ENCODE data around the gene RECK.
"Not testable (repeated sequence)": the region's sequence is repeated elsewhere in the genome, so short reads cannot be mapped to it uniquely, and the experiment has no call there.

Gene RECK

GRCh38 chr9:36141761-36142160, 105.0 kb downstream of the RECK start:
- no peak for DNase-seq

- DNase-seq: no peak
Measured at GRCh38 chr9:36142510-36143244, 106.0 kb downstream of the RECK start.

DNA sequence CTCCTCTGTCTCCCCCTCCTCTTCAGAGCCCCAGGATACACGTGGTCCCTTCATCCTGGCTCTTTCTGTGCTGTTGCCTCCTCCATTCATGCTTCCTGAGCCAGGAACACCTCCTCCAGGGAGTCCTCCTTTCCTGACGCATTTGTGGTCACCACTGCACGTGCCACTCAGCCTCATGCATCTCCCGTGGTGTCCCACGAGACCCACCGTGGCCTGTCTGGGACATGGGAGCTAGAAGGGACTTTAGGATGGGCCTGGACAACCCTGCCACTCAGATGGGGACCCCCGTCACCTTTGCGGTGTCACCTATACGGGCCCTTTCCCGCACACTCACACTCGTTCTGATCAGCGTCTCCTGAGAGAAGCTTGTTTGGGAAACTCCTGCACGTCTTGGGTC, 106.5 kb downstream of the RECK start:
- DNase-seq: no peak

- peak; percentile 53 for DNase-seq
Measured at GRCh38 chr9:36144309-36145232, 107.9 kb downstream of the RECK start.

- no peak for DNase-seq
Measured at GRCh38 chr9:36145970-36146369, 109.3 kb downstream of the RECK start.

DNA sequence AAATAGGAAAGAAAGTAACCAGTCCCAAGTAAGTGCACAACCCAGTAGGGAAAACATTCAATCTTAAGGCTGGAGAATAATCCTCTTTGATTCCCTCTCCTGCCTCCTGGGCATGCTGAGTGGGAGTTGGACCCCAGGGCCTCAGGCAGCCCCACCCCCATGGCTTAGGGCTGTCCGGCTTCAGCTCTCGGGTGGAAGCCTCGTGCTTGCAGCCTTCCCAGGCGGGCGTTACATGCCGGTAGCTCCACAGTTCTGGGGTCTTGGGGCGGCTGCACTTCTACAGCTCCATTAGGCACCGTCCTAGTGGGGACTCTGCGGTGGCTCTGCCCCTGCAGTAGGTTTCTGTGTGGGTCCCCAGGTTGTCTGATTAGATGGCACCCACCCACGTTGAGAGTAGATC, 109.9 kb downstream of the RECK start:
- no peak for DNase-seq

- DNase-seq: no peak
Measured at GRCh38 chr9:36147441-36148175, 110.9 kb downstream of the RECK start.

- peak; percentile 77 for DNase-seq
Measured at GRCh38 chr9:36148311-36149051, 111.8 kb downstream of the RECK start.

DNA sequence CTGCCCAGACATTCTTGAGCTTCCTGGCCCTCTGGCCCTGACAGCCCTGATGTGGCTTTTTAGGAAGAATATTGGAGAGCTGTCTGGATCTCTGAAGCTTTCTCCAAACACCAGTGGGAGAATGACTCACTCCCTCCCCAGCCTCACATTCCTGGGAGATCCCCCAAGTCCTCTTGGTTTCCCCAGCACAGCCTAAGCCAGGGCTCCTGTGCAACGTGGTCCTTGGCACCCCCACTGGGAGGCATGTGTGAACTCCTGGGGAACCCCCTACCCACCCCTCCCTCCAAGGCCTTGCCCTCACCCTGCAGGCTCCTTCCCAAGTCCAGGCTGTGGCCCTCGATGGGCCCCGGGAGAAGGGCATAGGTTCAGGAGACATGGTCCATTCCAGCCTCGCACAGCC, 112.5 kb downstream of the RECK start:
- DNase-seq: no peak

- no peak for DNase-seq
Measured at GRCh38 chr9:36150574-36151315, 114.0 kb downstream of the RECK start.

GRCh38 chr9:36151316-36152210, 114.8 kb downstream of the RECK start:
- DNase-seq: peak; percentile 90

DNA sequence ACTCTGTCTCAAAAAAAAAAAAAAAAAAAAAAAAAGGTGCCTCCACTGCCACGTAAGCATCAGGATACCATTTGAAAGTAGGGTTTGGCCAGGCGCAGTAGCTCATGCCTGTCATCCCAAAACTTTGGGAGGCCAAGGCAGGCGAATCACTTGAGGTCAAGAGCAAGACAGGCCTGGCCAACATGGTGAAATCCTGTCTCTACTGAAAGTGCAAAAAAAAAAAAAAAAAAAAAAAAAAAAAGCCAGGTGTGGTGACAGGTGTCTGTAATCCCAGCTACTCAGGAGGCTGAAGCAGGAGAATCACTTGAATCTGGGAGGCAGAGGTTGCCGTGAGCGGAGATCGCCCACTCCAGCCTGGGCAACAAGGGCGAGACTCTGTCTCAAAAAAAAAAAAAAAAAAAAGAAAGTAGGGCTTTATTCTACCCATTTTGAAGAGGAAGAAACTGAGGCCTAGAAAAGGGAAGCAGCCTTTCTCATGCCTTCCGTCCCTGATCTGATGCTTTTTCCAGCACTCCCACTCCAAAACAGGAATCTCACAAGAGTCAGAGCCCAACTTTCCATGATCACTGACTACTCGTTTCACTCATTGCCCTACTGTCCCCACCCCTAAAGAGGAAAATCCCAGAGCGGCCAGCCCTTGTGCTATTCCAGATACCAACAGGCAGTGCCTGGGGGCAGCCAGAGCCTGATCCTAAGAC, 116.2 kb downstream of the RECK start:
- no peak for DNase-seq

DNA sequence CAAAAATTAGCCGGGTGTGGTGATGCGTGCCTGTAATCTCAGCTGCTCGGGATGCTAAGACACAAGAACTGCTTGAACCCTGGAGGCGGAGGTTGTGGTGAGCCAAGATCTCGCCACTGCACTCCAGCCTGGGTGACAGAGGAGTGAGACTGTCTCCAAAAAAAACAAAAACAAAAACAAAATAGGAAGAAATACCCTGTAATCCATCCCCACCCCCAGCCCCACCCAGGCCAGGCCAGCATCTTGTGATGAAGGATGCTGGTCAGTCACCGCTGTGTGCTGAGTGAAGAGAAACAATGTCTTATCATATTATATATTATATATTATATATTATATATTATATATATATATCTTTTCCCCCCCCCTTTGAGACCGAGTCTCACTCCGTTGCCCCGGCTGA, 117.0 kb downstream of the RECK start:
- DNase-seq: no peak

DNA sequence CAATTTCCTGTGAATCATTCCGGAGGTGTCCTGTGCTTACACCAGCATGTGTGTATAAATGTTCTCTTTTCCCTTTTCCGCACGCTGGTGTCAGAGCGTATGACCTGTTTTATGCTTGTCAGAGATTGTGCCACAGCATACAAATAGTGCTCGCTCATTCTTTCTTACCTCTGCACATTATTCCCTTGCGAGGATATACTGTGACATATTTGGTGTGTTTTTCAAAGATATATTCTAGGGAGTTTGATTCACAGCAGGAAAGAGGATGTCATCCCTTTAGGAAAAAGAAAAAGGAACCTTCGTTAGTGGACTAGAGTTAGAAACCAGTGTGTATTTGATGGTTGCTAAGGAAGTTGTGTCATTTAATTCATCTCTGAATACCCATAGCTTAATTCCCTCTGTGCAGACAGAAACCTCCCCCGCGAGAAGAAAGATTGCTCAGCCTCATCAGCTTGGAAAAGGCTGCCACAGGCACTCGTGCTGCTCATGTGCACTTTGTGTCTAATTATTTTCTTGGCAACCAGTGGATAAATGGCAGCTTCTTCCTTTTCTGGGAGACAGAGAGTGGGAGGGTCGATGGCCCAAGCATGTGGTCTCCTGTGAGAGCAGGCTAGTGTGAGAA, 117.7 kb downstream of the RECK start:
- DNase-seq: no peak

DNA sequence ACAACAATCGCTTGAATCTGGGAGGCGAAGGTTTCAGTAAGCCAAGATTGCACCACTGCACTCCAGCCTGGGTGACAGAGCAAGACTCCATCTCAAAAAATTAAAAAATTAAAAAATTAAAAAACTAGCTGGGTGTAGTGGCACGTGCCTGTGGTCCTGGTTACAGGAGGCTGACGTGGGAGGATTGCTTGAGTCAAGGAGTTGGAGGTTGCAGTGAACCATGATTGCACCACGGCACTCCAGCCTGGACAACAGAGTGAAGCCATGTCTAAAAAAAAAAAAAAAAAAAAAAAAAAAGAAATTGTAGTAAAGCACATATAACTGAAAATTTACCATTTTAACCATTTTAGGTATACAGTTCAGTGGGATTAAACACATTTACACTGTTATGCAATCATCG, 119.4 kb downstream of the RECK start:
- no peak for DNase-seq

- DNase-seq: no peak
Measured at GRCh38 chr9:36158122-36158521, 121.4 kb downstream of the RECK start.

DNA sequence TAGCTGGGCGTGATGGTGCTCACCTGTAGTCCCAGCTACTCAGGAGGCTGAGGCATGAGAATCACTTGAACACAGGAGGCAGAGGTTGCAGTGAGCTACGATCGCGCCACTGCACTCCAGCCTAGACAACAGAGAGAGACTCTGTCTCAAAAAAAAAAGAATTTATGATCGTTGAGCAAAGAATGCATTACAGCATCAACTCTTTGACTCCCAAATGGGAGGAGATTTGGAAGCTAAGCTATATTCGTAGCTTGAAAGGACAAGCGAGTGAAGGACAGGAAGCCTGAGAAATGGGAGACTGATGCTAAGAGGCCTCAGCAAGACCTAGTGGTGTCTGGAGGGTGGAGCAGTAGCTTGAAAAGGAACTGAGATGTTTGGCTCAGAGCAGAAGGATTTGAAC, 122.2 kb downstream of the RECK start:
- DNase-seq: no peak

- not testable (repeated sequence) for DNase-seq
Measured at GRCh38 chr9:36159509-36159908, 122.8 kb downstream of the RECK start.

DNA sequence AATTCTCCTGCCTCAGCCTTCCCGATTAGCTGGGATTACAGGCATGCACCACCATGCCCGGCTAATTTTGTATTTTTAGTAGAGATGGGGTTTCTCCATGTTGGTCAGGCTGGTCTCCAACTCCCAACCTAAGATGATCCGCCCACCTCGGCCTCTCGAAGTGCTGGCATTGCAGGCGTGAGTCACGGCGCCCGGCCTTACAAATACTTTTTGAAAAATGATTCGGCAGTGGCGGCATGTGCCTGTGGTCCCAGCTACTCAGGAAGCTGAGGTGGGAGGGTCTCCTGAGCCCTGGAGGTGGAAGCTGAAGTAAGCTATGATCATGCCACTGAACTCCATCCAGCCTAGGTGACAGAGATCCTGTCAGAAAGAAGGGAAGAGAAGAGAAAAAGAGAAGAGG, 123.4 kb downstream of the RECK start:
- DNase-seq: not testable (repeated sequence)

- no peak for DNase-seq
Measured at GRCh38 chr9:36161187-36161586, 124.5 kb downstream of the RECK start.

Measured in CD4-positive, alpha-beta T cell treated with Interleukin-12 subunit alpha and Interleukin-12 subunit beta, for 1 hour (primary cell).